HL-60/S4 (cell line): ENCODE measurements around the gene RNU1-3.
"Not testable (repeated sequence)": the region's sequence is repeated elsewhere in the genome, so short reads cannot be mapped to it uniquely, and the experiment has no call there.

Experiments used
- in situ Hi-C: fragments of 300-500 bp; cut with MboI; formaldehyde crosslinking; loops from 2 replicates; pipeline ENCODE4 v1.14.3; 2022; ENCODE audit warnings: low sequenced_read_pairs

Gene RNU1-3

DNA sequence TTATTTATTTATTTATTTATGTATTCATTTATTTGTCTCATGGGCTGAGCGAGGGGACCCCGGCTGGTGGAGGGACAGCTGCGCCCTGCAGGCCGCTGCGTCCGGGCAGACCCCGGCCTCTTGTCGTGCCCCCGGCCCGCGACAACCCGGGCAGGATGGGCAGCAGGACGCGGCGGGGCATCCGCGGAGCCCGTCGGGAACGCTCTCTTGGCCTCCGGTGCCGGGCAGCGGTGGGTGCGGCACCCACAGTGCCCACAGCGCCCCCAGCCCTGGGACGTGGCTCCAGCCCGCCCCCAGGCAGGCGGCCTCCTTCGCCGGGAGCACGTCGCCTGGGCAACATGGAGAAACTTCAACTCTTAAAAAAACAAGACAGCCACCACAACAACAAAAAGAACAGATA lies 8.5 kb downstream of the RNU1-3 start:
- in situ Hi-C loops: not testable (repeated sequence)

DNA sequence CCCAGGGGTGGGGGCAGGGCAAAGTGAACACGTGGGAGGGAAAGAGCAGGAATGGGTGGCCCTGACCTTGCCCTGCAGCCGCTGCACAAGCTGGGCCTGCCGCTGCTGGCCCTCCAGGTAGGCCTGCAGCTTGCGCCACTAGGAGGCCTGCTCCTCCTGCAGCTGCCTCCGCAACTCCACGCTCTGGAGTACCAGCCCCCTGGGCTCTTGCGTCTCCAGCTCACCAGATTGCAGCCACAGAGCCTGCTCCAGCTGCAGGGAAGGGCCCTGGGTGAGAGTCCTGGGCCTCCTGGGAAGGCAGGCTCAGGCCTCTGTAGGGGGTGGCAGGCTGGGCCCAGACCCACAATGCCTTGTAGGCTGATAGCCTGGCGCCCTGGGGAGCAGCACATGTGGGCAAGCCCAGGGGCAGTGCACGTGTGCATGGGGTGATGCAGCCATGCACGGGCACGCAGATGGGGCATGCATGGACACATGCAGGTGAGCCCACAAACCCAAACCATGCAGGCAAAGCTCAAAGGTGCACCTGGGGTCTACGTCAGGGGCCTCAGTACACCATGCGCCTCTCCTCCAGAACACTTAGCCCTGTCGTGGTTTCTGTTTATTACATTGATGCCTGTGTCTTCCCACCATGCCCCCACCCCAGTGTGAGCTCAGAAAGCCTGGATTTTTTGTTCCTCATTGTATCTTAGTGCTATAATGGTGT lies 9.6 kb downstream of the RNU1-3 start:
- in situ Hi-C loops: not testable (repeated sequence)

GRCh38 chr1:16656574-16656973 lies 10.2 kb downstream of the RNU1-3 start:
- in situ Hi-C loops: not testable (repeated sequence)

- in situ Hi-C loops: not testable (repeated sequence)
Observed at GRCh38 chr1:16651560-16651959, 15.2 kb downstream of the RNU1-3 start.

DNA sequence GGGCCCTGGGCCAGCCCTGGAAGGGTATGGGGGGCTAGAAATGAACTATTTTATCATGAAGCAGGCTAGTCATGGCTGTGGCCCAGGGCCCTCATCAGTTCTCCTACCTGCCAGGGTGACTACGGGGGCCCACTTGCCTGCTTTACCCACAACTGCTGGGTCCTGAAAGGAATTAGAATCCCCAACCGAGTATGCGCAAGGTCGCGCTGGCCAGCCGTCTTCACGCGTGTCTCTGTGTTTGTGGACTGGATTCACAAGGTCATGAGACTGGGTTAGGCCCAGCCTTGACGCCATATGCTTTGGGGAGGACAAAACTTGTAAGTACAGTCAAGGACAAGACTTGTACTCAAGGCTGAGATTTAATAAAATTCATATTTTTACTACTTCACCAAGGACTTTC lies 16.8 kb downstream of the RNU1-3 start:
- in situ Hi-C loops: not testable (repeated sequence)

- in situ Hi-C loops: not testable (repeated sequence)
Observed at GRCh38 chr1:16649390-16649789, 17.4 kb downstream of the RNU1-3 start.

- in situ Hi-C loops: not testable (repeated sequence)
Observed at GRCh38 chr1:16648756-16649155, 18.0 kb downstream of the RNU1-3 start.

GRCh38 chr1:16648250-16648649 lies 18.5 kb downstream of the RNU1-3 start:
- in situ Hi-C loops: not testable (repeated sequence)

GRCh38 chr1:16647179-16648176 lies 19.3 kb downstream of the RNU1-3 start:
- in situ Hi-C loops: not testable (repeated sequence)

DNA sequence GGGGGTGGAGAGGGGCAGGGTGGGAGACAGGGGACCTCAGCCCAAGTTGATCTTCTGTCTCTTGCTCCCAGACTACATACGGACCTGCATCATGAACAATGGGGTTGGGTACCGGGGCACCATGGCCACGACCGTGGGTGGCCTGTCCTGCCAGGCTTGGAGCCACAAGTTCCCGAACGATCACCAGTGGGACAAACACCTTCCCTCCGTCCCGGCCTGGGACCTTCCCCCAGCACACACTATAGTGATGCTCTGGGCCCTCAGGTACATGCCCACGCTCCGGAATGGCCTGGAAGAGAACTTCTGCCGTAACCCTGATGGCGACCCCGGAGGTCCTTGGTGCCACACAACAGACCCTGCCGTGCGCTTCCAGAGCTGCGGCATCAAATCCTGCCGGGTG lies 20.0 kb downstream of the RNU1-3 start:
- in situ Hi-C loops: not testable (repeated sequence)

DNA sequence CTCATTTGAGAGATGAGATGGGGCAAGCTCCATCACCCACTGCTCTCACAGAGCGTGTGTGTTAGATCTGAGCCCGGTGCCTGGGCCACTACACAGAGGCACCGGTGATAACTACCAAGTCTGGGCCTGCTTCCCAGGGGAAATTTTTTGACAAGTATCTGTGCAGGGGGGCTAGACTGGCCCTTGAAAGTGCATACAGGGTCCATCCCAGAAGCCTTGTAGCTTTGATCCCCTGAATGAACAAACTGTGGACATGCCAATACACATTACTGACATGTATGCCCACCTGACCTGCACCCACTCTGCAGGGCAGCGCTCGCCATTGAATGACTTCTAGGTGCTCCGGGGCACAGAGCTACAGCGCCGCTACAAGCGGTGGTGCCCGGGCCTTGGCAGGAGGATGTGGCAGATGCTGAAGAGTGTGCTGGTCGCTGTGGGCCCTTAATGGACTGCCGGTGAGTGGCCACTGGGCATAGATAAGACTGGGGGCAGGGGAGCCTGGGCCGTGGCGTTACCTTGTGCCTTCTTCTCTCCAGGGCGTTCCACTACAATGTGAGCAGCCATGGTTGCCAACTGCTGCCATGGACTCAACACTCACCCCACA lies 20.6 kb downstream of the RNU1-3 start:
- in situ Hi-C loops: not testable (repeated sequence)

DNA sequence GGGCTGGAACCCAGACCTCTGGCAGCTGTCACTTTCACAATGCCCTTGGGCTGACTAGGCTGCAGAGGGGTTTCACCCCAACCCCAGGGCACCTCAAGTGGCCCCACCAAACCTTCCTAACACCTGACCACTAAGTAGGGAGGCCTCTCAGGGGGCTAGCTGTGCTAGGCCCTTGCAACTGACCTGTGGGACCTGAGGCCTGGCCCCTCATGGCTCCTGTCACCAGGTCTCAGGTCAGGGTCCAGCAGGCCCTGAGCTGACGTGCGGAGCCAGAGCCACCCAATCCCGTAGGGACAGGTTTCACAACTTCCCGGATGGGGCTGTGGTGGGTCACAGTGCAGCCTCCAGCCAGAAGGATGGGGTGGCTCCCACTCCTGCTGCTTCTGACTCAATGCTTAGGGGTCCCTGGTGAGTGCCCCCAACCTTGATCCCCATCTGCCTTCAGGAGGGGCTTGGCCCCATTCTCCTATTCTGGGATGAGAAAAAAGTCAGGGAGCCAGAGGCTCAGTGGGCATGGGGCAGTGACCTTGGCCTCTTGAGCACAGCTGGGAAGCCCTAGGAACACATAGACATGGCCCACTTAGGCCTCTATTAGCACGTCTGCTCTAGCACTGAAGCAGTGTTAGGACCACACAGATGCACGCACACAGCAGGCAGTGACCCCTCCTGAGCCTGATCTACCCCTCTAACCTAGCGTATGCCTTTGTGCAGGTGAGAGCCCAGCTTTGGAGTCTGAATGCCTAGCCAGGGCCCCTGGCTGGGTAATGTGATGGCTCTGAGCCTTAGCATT lies 21.3 kb downstream of the RNU1-3 start:
- in situ Hi-C loops: not testable (repeated sequence)

DNA sequence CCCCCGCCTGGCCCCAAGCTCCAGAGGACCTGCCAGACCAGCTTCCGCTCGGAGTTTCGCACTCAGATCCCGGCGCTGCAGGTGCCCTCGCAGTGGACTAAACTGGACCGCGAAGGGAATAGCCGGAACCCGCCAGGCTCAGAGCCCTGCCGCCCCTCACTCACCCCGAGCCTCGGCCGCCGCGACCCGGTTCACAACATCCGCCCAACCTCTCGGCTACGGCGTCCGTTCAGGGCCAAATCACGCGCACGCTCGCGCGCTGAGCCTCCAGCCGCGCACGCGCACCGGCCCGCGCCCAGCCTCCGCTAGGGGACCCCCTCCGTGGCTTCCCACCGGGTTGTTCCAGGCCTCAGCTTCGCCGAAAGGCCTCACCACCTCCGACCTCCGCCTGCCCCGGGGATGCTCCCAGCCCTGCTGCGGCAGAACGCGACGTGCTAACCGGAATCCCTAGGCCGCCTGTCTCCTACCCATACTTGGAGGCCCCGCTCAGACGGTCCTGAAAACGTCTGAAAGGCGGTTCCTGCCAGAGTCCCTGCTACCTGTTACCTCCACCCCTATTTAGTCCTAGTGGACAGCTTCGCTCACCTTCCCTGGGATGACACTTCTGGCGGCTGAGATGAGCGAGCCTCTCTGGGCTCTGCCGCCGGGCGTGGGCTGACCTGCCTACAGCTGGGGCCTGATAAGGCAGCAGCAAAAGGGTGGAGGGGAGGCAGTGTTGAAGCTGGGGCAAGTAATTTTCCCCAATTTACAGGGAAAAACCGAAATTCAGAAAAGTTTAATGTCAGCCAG lies 22.1 kb downstream of the RNU1-3 start:
- in situ Hi-C loops: not testable (repeated sequence)

DNA sequence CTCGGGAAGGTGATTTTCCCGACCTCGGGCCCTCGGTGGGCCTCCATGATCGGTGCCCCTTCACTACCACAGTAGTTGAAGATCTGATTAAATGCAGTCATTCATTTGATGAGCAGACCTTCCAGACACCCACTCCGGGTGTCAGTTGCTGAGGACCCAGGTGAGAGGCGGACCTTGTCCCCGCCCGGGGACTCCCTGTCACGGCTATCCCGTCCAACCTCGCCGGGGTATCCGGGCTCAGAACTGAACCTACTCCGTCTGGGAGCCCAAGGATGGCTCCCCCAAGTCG lies 22.6 kb downstream of the RNU1-3 start:
- in situ Hi-C loops: no loop called here

DNA sequence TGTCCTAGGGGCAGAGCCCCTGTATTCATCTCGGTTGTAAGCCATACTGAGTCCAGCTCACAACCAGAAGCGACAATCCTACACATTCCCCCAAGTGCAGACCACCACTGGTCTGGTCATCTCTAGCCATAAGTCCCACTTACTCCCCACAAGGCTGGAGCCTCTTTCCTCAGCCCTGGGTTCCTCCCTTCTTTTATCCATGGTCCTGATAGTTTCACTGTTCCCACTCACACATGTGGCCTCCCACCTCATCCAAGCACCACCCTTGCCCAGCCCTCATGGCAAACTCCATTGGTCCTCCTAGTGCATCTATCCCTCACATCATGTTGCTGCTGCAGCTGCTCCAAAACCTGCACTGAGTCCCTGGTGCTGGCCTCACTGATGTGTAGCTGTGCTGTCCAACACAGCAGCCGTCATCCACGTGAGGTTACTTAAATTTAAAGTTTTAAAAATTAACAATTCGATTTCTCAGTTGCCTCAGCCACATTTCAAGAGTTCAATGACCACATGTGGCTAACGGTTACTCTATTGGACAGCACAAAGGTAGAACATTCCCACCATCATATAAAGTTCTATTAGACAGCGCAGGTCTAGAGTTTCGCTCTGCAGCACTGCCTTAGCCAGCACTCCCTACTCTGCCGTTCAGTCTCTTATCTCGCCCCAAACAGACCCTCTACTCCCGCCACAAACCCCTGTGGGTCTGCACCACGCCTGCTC lies 23.1 kb downstream of the RNU1-3 start:
- in situ Hi-C loops: not testable (repeated sequence)

DNA sequence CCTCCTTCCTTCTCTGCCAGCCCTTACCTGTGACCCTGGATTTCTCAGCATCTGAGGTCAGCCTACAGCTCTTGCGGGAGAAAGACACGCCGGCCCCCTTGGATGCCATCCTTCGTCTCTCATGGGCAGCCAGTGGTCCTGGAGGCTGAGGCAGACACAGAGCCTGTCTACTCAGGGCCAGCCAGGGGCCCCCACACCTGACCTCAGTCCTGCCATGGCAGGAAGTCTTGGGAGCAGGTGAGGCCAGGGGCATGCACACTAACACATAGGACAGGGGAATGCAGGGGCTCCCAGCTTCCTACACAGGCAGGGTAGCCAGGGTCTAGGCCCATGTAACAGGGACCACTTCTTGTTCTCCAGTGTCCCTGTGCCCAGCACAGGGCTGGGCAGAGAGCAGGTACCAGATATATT lies 23.7 kb downstream of the RNU1-3 start:
- in situ Hi-C loops: not testable (repeated sequence)

GRCh38 chr1:16642025-16642966 lies 24.5 kb downstream of the RNU1-3 start:
- in situ Hi-C loops: not testable (repeated sequence)
